ENCODE measurements around the gene DHRS7C.

The DHRS7C gene

GRCh38 chr17:9765322-9765721 is 26.1 kb downstream of the DHRS7C start:
- TF ChIP-seq CTCF (conservative IDR thresholded peaks at IDR 0.05) (no peak), ZFX (IDR thresholded peaks at IDR 0.05) (no peak)
- H3K27ac ChIP-seq, result no peak overlapping the region

DNA sequence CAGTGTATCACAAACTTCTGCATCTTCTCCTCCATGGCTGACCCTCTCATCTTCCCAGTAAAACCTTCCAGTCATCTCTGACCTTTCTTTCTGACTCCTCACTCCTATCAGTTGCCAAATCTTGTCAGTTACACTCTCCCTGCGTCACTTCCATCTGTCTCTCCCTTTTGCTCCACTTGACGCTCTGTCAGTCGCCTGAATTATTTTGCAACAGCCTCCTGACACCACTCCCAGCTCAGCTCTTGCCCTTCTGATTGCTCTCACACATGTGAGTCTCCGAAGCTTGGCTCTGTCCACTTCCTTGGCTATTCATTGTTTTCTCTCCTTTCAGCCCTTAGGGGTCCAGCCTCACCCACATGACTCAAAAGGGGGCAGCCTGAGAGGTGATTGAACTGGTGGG is 27.7 kb downstream of the DHRS7C start:
- no peak overlapping the region for H3K27ac ChIP-seq
- TF ChIP-seq ZFX (IDR thresholded peaks at IDR 0.05) (no peak), CTCF (conservative IDR thresholded peaks at IDR 0.05) (no peak)

- no peak overlapping the region for H3K27ac ChIP-seq
- TF ChIP-seq CTCF (conservative IDR thresholded peaks at IDR 0.05), result no peak
- TF ChIP-seq ZFX (IDR thresholded peaks at IDR 0.05), result no peak
Observed at GRCh38 chr17:9760266-9760665, 31.1 kb downstream of the DHRS7C start.

- H3K27ac ChIP-seq, result no peak overlapping the region
- TF ChIP-seq CTCF (conservative IDR thresholded peaks at IDR 0.05) (no peak), ZFX (IDR thresholded peaks at IDR 0.05) (no peak)
Observed at GRCh38 chr17:9755083-9755482, 36.3 kb downstream of the DHRS7C start.

GRCh38 chr17:9750524-9750923 is 40.9 kb downstream of the DHRS7C start:
- H3K27ac ChIP-seq, result no peak overlapping the region
- TF ChIP-seq CTCF (conservative IDR thresholded peaks at IDR 0.05) (no peak), ZFX (IDR thresholded peaks at IDR 0.05) (no peak)

GRCh38 chr17:9729735-9730420 is 61.5 kb downstream of the DHRS7C start:
- H3K27ac ChIP-seq, result no peak overlapping the region

More at GRCh38 chr17:9729735-9730420, 61.5 kb downstream of the DHRS7C start:
- TF ChIP-seq ZFX (IDR thresholded peaks at IDR 0.05) (no peak), CTCF (conservative IDR thresholded peaks at IDR 0.05) (no peak)
